Measurements from ENCODE around the gene LAMTOR4.
A peak's percentile ranks its signal among the peaks of the same experiment; 100 is the strongest.

Gene LAMTOR4

DNA sequence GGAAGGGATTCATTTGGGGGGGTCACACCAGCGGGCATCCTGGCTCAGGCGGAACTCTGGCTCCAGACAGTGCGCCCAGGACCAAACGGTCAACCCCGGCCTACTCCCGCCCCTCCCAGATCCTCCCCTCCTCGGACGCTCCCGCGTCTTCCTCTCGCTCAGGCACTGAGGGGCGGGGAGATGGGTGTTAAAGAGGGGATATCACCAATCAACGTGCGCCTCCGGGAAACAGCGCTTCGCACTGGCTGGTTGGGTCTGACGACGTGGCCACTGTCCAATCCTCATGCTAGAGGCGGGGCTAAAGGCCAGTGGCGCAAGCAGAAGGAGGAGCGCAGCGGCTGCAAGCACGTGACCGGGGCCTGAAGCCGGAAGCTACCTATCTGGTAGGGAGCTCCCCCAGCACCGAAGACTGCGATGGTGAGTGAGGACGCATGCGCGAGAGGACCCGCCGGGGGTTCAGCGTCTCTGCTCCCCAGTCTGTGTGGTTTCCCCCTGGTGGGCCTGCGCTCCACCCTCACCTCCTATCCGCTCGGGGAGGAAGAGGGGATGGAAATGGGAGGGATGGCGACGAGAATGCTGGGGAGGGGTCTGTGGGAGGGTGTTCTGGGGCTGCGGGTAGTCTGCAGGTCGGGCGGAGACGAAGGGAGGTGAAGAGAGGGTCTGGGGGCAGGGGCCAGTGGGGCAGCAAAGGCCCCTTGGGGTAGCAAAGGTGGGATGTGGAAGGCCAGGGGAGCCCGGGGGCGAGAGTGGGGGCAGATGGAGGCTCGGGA, at the start of gene LAMTOR4:
Gene LAMTOR4 (plus strand): TSS at position 360 of the 770 bp plus-strand sequence. CDS start 55 bp downstream, at position 415.
- peaks cover 28% of the 10 kb centered on the region for H3K4me1 Mint-ChIP-seq (ENCODE audit: low read depth)
- H3K4me3 Mint-ChIP-seq = peak within 1 kb of the TSS; percentile 96
- peaks cover 18% of the 10 kb centered on the region for H3K36me3 Mint-ChIP-seq (ENCODE audit: low read depth)
- H3K27ac Mint-ChIP-seq = peak within 1 kb of the TSS; percentile 90
- no peaks in the 10 kb centered on the region for H3K27me3 Mint-ChIP-seq (ENCODE audit: low read depth)
- H3K9me3 Mint-ChIP-seq = no peaks in the 10 kb centered on the region

DNA sequence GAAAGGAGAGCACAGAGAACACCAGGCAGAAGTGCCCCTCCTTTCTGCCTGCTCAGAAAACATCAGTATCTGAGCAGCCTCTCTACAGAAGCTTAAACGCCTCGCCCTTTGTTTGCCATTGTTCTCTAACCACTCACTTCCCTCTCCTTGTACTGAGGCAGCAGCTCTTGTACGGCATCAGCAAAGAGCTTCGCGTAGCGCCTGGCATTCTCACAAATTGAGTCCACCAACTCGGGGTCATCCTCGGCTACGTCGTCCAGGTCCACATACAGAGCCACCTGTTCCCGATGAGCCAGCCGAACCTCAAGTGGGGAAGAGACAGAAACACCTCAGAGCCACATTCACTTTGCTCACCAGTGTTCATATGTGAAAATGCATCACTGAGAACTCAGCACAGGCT, 49.3 kb upstream of the LAMTOR4 start:
- Mint-ChIP-seq H3K9me3 (no peaks in the 10 kb centered on the region), H3K4me1 (ENCODE audit: low read depth) (peaks cover 35% of the 10 kb centered on the region), H3K4me3 (peak overlapping the region; percentile 91), H3K36me3 (ENCODE audit: low read depth) (peaks cover 51% of the 10 kb centered on the region), H3K27me3 (ENCODE audit: low read depth) (no peaks in the 10 kb centered on the region), H3K27ac (peak overlapping the region; percentile 88)

DNA sequence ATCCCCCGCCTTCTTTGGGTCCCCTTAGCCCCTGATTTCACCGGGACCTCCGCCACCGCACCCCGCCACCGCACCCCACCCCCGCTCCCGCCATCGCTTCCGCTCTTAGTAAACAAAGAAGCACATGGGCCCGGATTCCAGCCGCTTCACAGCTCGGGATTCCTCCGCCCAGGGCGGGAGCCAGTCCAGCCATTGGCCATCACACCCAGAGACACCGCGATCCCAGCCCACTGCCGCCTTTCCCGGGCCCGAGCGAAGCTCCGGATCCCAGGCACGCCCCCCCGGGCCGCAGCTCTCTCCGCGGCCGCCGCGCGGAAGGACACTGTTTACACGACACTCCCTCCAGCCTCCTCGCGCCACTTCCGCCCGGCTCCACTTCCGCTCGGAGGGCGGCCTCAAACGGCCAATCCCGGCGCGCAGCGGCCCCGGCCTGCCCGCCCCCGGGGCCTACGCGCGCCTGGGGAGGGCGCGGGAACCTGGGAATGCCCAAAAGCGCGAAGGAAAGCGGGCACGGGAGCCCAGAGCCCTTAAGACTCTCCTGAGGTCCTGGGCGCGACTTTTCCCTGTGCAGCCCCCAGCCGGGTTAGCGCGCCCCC, 48.2 kb upstream of the LAMTOR4 start:
- peaks cover 47% of the 10 kb centered on the region for H3K36me3 Mint-ChIP-seq (ENCODE audit: low read depth)
- no peaks in the 10 kb centered on the region for H3K27me3 Mint-ChIP-seq (ENCODE audit: low read depth)
- H3K4me1 Mint-ChIP-seq (ENCODE audit: low read depth) = peaks cover 35% of the 10 kb centered on the region
- H3K4me3 Mint-ChIP-seq = peak overlapping the region; percentile 91
- peak overlapping the region; percentile 90 for H3K27ac Mint-ChIP-seq
- H3K9me3 Mint-ChIP-seq = no peaks in the 10 kb centered on the region

DNA sequence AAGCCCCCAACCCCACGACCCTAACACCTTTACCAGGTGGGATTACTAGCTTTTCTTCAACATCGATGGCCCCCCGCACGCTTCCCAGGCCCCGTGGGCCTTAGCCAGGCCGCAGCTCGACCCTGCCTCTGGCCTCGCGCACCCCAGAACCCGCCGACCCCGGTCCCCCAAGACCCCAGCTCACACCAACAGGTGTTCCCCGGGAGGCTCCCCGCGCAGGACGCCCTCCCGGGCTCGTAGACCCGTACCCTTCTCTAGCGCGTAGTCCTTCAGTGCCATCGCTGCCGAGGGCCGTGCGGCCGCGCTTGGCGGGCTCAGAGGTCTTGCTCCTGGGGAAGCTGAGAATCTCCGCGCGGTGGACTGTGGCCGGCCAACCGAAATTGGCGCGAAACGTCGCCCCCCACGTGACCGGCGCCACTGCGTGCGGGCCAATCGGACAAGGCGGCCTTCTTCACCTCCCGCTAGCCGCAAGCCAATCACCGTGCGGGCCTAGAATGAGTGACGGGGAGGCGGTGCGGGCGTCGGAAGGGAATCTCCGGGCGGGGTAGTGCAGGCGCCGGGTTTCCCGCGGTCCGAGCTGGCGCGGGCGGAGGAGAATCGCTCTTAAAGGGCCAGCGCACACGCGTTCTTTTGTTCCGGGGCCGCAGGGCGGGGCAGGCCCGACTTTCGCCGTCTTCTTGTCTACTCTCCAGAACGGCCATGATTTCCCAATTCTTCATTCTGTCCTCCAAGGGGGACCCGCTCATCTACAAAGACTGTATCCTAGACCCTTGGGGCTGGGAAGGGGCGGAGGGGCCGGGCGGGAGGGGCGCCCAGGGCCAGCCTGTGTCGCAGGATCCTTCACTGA, 47.5 kb upstream of the LAMTOR4 start, which contains the start of the genes AP4M1 and MCM7:
Gene AP4M1 (plus strand): TSS at position 628 of the 847 bp plus-strand sequence. CDS start 72 bp downstream, at position 700.
Gene MCM7 (minus strand): TSS at position 382 of the 847 bp plus-strand sequence. CDS start 103 bp downstream, at position 279.
- H3K36me3 Mint-ChIP-seq (ENCODE audit: low read depth) = peaks cover 39% of the 10 kb centered on the region
- H3K9me3 Mint-ChIP-seq = no peaks in the 10 kb centered on the region
- peaks cover 35% of the 10 kb centered on the region for H3K4me1 Mint-ChIP-seq (ENCODE audit: low read depth)
- H3K4me3 Mint-ChIP-seq = peak within 1 kb of the TSS; percentile 91
- H3K27ac Mint-ChIP-seq = peak within 1 kb of the TSS; percentile 90
- H3K27me3 Mint-ChIP-seq (ENCODE audit: low read depth) = no peaks in the 10 kb centered on the region

DNA sequence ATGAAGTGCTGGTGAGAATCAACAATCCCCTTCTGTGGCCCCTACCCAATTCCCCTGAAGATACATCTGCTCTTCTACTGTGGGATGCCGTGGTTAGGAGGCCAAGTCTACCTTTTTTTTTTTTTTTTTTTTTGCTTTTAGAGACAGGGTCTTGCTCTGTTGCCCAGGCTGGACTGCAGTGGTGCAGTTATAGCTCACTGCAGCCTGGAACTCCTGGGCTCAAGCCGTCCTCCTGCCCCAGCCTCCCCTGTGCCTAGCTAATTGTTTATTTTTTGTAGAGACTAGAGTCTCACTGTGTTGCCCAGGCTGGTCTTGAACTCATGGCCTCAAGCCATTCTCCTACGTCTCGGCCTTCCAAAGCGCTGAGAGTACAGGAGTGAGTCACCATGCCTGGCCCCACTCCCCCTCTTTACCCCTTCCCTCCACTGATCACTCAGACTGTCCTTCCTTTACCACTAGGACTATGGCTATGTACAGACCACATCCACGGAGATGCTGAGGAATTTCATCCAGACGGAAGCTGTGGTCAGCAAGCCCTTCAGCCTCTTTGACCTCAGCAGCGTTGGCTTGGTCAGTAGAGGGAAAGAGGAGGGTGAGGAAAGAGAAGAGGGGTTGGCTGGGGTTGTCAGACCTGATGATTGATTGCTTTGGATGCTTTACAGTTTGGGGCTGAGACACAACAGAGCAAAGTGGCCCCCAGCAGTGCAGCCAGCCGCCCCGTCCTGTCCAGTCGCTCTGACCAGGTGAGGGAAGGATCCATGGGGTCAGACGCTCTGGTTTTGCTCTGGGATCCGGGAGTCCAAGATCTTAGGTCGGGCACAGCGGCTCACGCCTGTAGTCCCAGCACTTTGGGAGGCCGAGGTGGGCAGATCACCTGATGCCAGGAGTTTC, 45.5 kb upstream of the LAMTOR4 start:
- H3K27ac Mint-ChIP-seq = no peak overlapping the region
- peaks cover 25% of the 10 kb centered on the region for H3K36me3 Mint-ChIP-seq (ENCODE audit: low read depth)
- H3K4me1 Mint-ChIP-seq (ENCODE audit: low read depth) = peaks cover 32% of the 10 kb centered on the region
- no peaks in the 10 kb centered on the region for H3K9me3 Mint-ChIP-seq
- H3K27me3 Mint-ChIP-seq (ENCODE audit: low read depth) = no peaks in the 10 kb centered on the region
- H3K4me3 Mint-ChIP-seq = peak overlapping the region; percentile 83

DNA sequence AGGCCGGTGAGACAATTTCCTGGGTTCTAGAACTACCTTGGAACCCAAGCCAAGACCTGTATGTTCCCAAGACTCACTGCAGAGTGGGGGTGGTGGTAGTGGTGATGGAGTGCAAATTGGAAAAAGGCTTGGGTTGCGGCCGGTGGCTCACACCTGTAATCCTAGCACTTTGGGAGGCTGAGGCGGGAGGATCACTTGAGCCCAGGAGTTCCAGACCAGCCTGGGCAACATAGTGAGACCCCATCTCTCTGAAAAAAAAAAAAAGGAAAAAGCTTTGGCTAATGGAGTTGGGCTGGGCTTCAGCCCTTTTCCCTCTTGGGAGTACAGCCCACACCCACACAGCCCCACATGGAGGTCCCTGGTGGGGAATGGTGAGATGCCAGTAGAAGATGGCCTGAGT, 43.2 kb upstream of the LAMTOR4 start:
- Mint-ChIP-seq H3K27ac (no peak overlapping the region), H3K4me1 (ENCODE audit: low read depth) (peaks cover 11% of the 10 kb centered on the region), H3K27me3 (ENCODE audit: low read depth) (no peaks in the 10 kb centered on the region), H3K4me3 (no peak overlapping the region), H3K9me3 (no peaks in the 10 kb centered on the region), H3K36me3 (ENCODE audit: low read depth) (peaks cover 11% of the 10 kb centered on the region)

DNA sequence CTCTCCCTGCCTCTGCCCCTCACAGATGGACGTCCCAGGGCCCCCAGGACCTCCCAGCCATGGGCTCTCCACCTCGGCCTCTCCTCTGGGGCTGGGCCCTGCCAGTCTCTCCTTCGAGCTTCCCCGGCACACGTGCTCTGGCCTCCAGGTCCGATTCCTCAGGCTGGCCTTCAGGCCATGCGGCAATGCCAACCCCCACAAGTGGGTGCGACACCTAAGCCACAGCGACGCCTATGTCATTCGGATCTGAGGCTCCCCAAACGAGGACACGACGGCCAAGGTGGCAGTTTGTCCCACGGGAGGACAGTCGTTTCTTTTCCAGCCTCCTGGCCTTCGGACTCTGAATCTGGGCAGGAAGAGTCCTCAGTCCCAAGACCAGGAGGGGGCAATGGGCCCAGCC, 42.1 kb upstream of the LAMTOR4 start:
- Mint-ChIP-seq H3K4me3 (no peak overlapping the region), H3K36me3 (ENCODE audit: low read depth) (peaks cover 14% of the 10 kb centered on the region), H3K9me3 (no peaks in the 10 kb centered on the region), H3K27ac (peak overlapping the region; percentile 31), H3K4me1 (ENCODE audit: low read depth) (peaks cover 11% of the 10 kb centered on the region), H3K27me3 (ENCODE audit: low read depth) (no peaks in the 10 kb centered on the region)

DNA sequence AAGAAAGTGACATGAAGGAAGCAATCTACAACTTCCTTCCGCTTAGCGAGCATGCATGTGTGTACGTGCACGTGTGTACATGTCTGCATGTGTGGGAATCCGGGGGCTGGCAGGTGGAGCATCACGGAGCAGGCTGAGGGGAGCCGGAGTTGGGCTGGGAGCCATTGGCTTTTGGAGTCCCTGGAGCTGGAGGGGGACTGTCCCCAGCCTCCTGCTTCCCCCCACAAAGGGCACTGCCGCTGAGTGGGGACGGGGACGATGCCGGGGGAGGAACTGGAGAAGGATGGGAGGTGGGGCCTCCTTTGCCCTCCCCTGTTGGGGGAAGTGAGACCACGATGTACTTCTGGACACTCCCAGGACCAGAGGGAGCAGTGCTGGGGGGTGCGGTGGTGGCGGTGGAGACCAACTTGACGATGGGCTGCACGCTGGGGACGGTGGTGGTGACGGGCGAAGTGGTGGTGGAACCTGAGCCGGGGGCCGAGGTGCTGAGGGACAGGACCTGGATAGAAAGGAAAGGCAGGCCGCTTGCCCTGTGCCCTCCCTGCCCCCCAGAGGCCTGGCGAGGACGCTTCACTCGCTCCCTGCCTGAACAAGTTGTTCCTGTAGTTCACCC, 41.5 kb upstream of the LAMTOR4 start:
- peaks cover 14% of the 10 kb centered on the region for H3K36me3 Mint-ChIP-seq (ENCODE audit: low read depth)
- H3K4me3 Mint-ChIP-seq = no peak overlapping the region
- H3K4me1 Mint-ChIP-seq (ENCODE audit: low read depth) = peaks cover 11% of the 10 kb centered on the region
- no peaks in the 10 kb centered on the region for H3K27me3 Mint-ChIP-seq (ENCODE audit: low read depth)
- no peaks in the 10 kb centered on the region for H3K9me3 Mint-ChIP-seq
- H3K27ac Mint-ChIP-seq = no peak overlapping the region

DNA sequence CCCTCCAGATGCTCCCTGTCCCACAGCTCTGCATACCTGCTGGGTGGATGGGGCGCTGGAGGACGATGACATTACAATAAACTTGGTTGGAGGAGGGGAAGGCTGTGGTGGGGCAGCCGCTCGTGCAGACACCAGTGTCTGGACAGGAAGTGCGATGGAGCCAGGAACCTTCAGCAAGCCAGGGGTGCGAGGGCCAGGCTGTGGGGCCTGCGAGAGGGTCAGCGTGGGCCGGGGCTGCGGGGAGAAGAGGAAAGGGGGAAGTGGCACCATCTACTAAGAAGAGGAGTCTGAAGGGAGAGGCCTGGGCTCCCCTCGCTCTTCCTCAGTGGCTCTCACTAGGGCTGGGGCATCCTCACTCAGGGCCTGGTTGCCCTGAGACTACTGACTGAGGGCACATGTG, 40.8 kb upstream of the LAMTOR4 start:
- Mint-ChIP-seq H3K4me3 (no peak overlapping the region), H3K27ac (no peak overlapping the region), H3K36me3 (ENCODE audit: low read depth) (peaks cover 14% of the 10 kb centered on the region), H3K27me3 (ENCODE audit: low read depth) (no peaks in the 10 kb centered on the region), H3K9me3 (no peaks in the 10 kb centered on the region), H3K4me1 (ENCODE audit: low read depth) (peaks cover 5% of the 10 kb centered on the region)

DNA sequence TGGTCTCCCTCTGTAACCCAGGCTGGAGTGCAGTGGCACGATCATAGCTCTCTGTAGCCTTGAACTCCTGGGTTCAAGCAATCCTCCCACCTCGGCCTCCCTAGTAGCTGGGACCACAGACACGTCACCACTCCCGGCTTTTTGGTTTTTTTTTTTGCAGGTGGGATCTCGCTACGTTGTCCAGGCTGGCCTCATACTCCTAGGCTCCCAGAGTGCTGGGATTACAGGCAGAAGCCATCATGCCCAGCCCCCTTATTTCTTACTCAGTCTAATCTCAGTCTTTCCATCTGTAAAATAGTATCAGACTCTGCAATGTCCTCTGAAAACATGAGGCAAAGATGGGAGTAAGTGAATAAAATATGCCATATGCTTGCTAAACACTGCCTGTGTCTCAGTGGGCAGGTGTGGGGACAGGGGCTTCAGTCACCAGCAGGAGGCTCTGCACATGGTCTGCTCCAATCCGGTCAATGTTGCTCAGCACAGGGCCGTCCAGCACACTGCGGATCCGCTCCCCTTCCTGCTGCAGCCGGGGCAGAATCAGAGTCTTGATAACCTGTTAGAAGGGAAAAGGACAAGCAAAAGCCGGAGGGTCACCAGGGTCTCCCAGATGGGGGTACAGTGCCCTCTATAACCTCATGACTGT, 39.1 kb upstream of the LAMTOR4 start:
- H3K36me3 Mint-ChIP-seq (ENCODE audit: low read depth) = peaks cover 17% of the 10 kb centered on the region
- no peak overlapping the region for H3K4me3 Mint-ChIP-seq
- no peaks in the 10 kb centered on the region for H3K27me3 Mint-ChIP-seq (ENCODE audit: low read depth)
- H3K4me1 Mint-ChIP-seq (ENCODE audit: low read depth) = no peaks in the 10 kb centered on the region
- H3K9me3 Mint-ChIP-seq = no peaks in the 10 kb centered on the region
- H3K27ac Mint-ChIP-seq = no peak overlapping the region

DNA sequence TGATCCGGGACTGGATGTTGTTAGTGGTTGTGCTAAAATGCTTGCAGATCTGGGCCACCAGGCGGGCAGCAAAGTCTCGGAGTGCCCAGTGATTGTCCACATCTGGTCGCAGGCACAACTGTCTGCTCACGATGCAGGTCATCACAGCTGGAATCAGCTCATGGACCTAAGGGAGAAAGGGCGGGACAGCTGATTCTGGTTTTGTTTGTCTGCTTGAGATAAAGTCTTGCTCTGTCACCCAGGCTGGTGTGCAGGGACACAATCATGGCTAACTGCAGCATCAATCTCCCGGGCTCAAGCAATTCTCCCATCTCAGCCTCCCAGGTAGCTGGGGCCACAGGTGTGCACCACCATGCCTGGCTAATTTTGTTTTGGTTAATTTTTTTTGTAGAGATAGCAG, 37.6 kb upstream of the LAMTOR4 start:
- Mint-ChIP-seq H3K36me3 (ENCODE audit: low read depth) (peaks cover 17% of the 10 kb centered on the region), H3K27me3 (ENCODE audit: low read depth) (no peaks in the 10 kb centered on the region), H3K4me1 (ENCODE audit: low read depth) (no peaks in the 10 kb centered on the region), H3K4me3 (no peak overlapping the region), H3K27ac (no peak overlapping the region), H3K9me3 (no peaks in the 10 kb centered on the region)

DNA sequence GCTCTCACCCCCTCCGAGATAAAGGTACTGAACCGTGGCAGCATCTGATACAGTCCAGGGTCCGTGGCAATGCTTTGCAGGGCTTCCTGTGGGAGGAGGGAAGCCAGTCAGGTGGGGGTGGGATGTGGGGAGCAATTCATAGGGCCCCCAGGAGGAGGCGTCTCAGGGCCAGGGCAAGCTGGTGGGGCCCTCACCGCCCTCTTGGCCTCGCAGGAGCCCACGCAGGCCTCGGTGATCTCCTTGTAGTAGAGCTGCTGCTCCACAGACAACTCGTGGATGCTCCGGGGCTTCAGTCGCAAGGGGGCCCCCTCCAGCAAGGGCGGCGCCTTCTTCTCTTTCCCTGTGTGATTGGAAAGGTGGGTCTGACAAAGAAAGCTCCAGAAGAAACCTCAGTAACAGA, 36.8 kb upstream of the LAMTOR4 start:
- H3K4me1 Mint-ChIP-seq (ENCODE audit: low read depth) = no peaks in the 10 kb centered on the region
- H3K27me3 Mint-ChIP-seq (ENCODE audit: low read depth) = no peaks in the 10 kb centered on the region
- H3K27ac Mint-ChIP-seq = no peak overlapping the region
- no peak overlapping the region for H3K4me3 Mint-ChIP-seq
- H3K36me3 Mint-ChIP-seq (ENCODE audit: low read depth) = peaks cover 21% of the 10 kb centered on the region
- no peaks in the 10 kb centered on the region for H3K9me3 Mint-ChIP-seq

DNA sequence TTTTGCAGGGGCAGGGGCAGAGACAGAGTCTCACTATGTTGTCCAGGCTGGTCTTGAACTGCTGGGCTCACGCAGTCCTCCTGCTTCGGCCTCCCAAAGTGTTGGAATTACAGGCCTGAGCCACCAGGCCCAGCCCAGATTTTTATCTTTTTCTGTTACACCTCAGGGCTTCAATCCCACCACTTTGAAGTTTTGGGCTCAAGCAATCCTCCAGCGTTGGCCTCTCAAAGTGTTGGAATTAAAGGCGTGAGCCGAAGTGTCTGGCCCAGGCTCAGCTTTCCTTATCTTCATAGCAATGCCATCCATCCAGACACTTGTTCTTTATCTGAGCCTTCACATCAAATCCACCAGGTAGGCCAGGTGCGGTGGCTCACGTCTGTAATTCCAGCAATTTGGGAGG, 33.7 kb upstream of the LAMTOR4 start:
- H3K9me3 Mint-ChIP-seq = no peaks in the 10 kb centered on the region
- H3K27me3 Mint-ChIP-seq (ENCODE audit: low read depth) = no peaks in the 10 kb centered on the region
- H3K36me3 Mint-ChIP-seq (ENCODE audit: low read depth) = peaks cover 13% of the 10 kb centered on the region
- H3K4me3 Mint-ChIP-seq = no peak overlapping the region
- no peak overlapping the region for H3K27ac Mint-ChIP-seq
- H3K4me1 Mint-ChIP-seq (ENCODE audit: low read depth) = peaks cover 7% of the 10 kb centered on the region

All from T-helper 1 cell treated with Interleukin-12 subunit alpha and Interleukin-12 subunit beta and Interleukin-4 antibody, amounts not matched to agents 30 μg/mL and 1 μg/mL, for 36 hours (primary cell).